PC-9 (cell line): ENCODE measurements around the gene NAPB. TPM values are rescaled to one million over a fixed set of nuclear protein-coding genes. Genes with fewer than 3 reads are reported as not detected.

ENCODE experiments used
- BruUV-seq: library from RNA; stranded (reverse); fragments of 400-500 nt; replicated peaks from 2 replicates; lab custom pipeline; 2021; lab: Mats Ljungman, UMichigan
- CTCF ChIA-PET: fragments of 300-600 bp; sonication (Branson Sonifier 250); formaldehyde crosslinking; loops from one replicate; lab custom pipeline; 2022; ENCODE audit warnings: antibody characterized with exemption; lab: Charles Lee
- POLR2A ChIA-PET: fragments of 300-600 bp; sonication (Branson Sonifier 250); formaldehyde crosslinking; loops from one replicate; lab custom pipeline; 2022; ENCODE audit warnings: antibody characterized with exemption; ENCODE audit not compliant: unreplicated experiment; lab: Charles Lee
- DNase-seq, 2 experiments: peaks; one replicate each; pipeline versions ENCODE4 v3.0.0 to v3.0.0-alpha.2; 2015 to 2022; ENCODE audit warnings: mixed read lengths in 1 of 2
- H2AFZ ChIP-seq: fragments of 200-600 bp; sonication (generic); 2 replicates; pipeline ENCODE4 v1.8.1; 2017; ENCODE audit warnings: antibody characterized with exemption
- H3F3A ChIP-seq: fragments of 200-600 bp; sonication (generic); 2 replicates; pipeline ENCODE4 v1.8.1; 2017; ENCODE audit warnings: antibody characterized with exemption, mild to moderate bottlenecking, low read depth; ENCODE audit not compliant: insufficient read depth
- H3K27ac ChIP-seq: fragments of 200-600 bp; sonication (generic); 2 replicates; pipeline ENCODE4 v1.6.1; 2016; ENCODE audit warnings: mixed run types
- H3K27me3 ChIP-seq: fragments of 200-600 bp; sonication (generic); 2 replicates; pipeline ENCODE4 v1.6.1; 2016; ENCODE audit warnings: low read depth, mixed run types; ENCODE audit not compliant: insufficient read depth
- H3K36me3 ChIP-seq: fragments of 200-600 bp; sonication (generic); 2 replicates; pipeline ENCODE4 v1.6.1; 2016; ENCODE audit warnings: low read depth, mixed run types
- H3K4me1 ChIP-seq: fragments of 200-600 bp; sonication (generic); replicated peaks from 2 replicates; pipeline ENCODE4 v1.6.1; 2016; ENCODE audit warnings: mixed run types; ENCODE audit not compliant: insufficient read depth
- H3K4me2 ChIP-seq: fragments of 200-600 bp; sonication (generic); 2 replicates; pipeline ENCODE4 v1.6.1; 2017; ENCODE audit warnings: mixed run types
- H3K4me3 ChIP-seq: fragments of 200-600 bp; sonication (generic); 2 replicates; pipeline ENCODE4 v1.6.1; 2016; ENCODE audit warnings: mixed run types
- H3K79me2 ChIP-seq: fragments of 200-600 bp; sonication (generic); 2 replicates; pipeline ENCODE4 v1.6.1; 2017; ENCODE audit warnings: low read depth, mixed run types
- H3K9me2 ChIP-seq: fragments of 200-600 bp; sonication (generic); 2 replicates; pipeline ENCODE4 v1.8.1; 2017; ENCODE audit warnings: mild to moderate bottlenecking; ENCODE audit not compliant: insufficient read depth
- H3K9me3 ChIP-seq: fragments of 200-600 bp; sonication (generic); 2 replicates; pipeline ENCODE4 v1.8.1; 2016; ENCODE audit warnings: low read depth; ENCODE audit not compliant: insufficient read depth
- H4K20me1 ChIP-seq: fragments of 200-600 bp; sonication (generic); 2 replicates; pipeline ENCODE4 v1.8.1; 2017; ENCODE audit not compliant: insufficient read depth
- EZH2 ChIP-seq: fragments of 200-600 bp; sonication (generic); IDR thresholded peaks from 2 replicates; pipeline ENCODE4 v1.8.0; 2017; ENCODE audit warnings: antibody characterized with exemption, low read depth
- intact Hi-C: fragments of 100-400 bp; cut with micrococcal nuclease; formaldehyde crosslinking; loops from one replicate; pipeline ENCODE4 v1.10.0; 2022; ENCODE audit not compliant: unreplicated experiment
- total RNA-seq: library from RNA; stranded (reverse); gene quantifications from 2 replicates; pipeline ENCODE4 v1.2.3, GENCODE V29; 2021
- TF ChIP-seq, protein P1 (sequence below): fragments of 200-600 bp; sonication (generic); conservative IDR thresholded peaks from 2 replicates; pipeline ENCODE4 v1.6.1; 2017; ENCODE audit warnings: mixed run types, antibody characterized with exemption, mild to moderate bottlenecking, moderate library complexity

Gene NAPB
- total RNA-seq, 1 experiment from 2014 or later, result 16.5 TPM

DNA sequence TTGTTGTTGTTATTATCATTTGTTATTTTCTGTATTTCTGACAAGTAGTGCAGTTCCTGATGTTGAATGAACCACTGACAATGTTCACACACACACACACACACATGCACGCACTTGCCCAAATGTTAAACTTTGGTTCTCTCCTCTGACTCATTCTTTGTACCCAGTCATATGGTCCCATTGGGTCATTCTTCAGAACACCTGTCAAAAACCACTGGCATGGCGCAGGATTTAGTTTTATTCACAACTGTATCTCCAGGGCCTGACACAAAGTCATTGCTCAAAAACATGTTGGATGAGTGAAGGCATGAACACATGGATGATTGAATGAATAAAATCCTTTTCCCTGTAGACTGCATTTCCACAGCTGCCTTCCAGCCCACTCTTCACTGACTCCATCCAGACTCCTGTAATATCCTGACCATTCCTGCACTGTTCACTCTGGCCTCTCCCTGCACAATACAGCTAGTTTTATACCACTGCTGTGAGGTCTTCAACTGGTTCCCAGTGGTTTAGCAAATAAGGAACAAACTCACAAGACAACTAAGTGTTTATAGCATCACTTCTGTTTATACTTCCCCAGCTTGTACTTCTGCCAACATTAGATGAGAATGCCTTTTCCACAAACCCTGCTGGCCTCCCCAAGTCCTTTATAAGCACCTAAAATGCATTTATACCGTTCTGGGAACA lies 38.3 kb upstream of the NAPB start:
- no peak overlapping the region for H3K4me3 ChIP-seq
- ChIA-PET POLR2A (no interaction called here), CTCF (interaction anchor here (0.7 kb wide), 1 partner anchor 429 kb away, joined by 3 read pairs; no protein-coding TSS in a partner anchor)
- H2AFZ ChIP-seq, result no peak overlapping the region
- no peaks in the 10 kb centered on the region for H3K9me3 ChIP-seq
- H4K20me1 ChIP-seq, result no peaks in the 10 kb centered on the region
- H3K79me2 ChIP-seq, result no peaks in the 10 kb centered on the region
- no peaks in the 10 kb centered on the region for H3K4me1 ChIP-seq
- DNase-seq, result no peak
- H3K4me2 ChIP-seq, result no peak overlapping the region
- no peaks in the 10 kb centered on the region for H3K36me3 ChIP-seq
- intact Hi-C loops, result no loop called here
- H3K9me2 ChIP-seq, result no peaks in the 10 kb centered on the region
- no peaks in the 10 kb centered on the region for H3F3A ChIP-seq
- no TSS peak for BruUV-seq
- TF ChIP-seq, protein P1, sequence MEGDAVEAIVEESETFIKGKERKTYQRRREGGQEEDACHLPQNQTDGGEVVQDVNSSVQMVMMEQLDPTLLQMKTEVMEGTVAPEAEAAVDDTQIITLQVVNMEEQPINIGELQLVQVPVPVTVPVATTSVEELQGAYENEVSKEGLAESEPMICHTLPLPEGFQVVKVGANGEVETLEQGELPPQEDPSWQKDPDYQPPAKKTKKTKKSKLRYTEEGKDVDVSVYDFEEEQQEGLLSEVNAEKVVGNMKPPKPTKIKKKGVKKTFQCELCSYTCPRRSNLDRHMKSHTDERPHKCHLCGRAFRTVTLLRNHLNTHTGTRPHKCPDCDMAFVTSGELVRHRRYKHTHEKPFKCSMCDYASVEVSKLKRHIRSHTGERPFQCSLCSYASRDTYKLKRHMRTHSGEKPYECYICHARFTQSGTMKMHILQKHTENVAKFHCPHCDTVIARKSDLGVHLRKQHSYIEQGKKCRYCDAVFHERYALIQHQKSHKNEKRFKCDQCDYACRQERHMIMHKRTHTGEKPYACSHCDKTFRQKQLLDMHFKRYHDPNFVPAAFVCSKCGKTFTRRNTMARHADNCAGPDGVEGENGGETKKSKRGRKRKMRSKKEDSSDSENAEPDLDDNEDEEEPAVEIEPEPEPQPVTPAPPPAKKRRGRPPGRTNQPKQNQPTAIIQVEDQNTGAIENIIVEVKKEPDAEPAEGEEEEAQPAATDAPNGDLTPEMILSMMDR, result no peak
- H3K27ac ChIP-seq, result no peak overlapping the region
- H3K27me3 ChIP-seq, result peaks cover 22% of the 10 kb centered on the region; the same call in 1 of the 2 replicates

DNA sequence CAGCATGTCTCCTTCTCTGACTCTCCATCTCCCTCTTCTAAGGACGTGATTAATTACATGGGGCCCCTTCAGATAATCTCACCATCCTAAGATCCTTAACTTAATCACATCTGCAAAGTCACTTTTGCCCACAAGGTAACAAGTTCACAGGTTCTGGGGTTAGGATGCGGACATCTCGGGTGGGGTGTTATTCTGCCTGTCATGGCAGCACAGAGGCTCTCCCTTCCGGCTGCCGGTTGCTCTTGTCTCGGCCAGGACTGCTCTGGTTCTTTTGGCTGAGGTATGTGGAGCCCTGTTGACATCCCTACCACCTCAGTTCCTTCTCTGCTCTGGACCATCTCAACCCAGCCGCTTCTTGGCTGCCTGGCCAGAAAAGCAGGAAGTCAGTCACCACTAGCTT lies 35.6 kb upstream of the NAPB start:
- no peak overlapping the region for H3K27ac ChIP-seq
- no peak overlapping the region for H3K4me3 ChIP-seq
- DNase-seq, result no peak
- H3K27me3 ChIP-seq, result peaks cover 22% of the 10 kb centered on the region; the same call in 1 of the 2 replicates
- H3K9me2 ChIP-seq, result no peaks in the 10 kb centered on the region
- H4K20me1 ChIP-seq, result no peaks in the 10 kb centered on the region
- intact Hi-C loops, result no loop called here
- no peak overlapping the region for H3K4me2 ChIP-seq
- ChIA-PET CTCF (no interaction called here), POLR2A (no interaction called here)
- no peaks in the 10 kb centered on the region for H3K4me1 ChIP-seq
- no TSS peak for BruUV-seq
- no peaks in the 10 kb centered on the region for H3K79me2 ChIP-seq
- TF ChIP-seq, protein P1, result no peak
- TF ChIP-seq EZH2, result no peak
- no peaks in the 10 kb centered on the region for H3K9me3 ChIP-seq
- no peaks in the 10 kb centered on the region for H3F3A ChIP-seq
- no peaks in the 10 kb centered on the region for H3K36me3 ChIP-seq
- no peak overlapping the region for H2AFZ ChIP-seq

DNA sequence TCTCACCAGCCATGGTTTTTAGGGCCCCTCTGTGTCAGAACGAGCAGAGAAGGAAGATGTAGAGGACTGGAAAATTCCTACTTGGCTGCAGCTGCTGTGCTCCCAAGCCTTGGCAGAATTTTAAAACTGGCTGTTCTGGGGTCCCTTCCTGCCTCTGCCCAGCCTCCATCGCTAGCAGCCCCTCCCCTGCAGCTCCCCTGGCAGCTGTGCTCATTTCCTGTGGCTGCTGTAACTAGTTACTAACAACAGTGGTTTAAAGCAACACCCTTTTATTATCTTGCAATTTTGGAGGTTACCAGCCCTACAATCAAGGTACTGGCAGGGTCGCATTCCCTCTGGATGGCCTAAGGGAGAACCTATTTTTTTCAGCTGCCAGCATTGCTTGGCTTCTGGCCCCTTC lies 35.1 kb upstream of the NAPB start:
- Histone ChIP-seq H3K4me1 (no peaks in the 10 kb centered on the region), H2AFZ (no peak overlapping the region), H4K20me1 (no peaks in the 10 kb centered on the region), H3K4me2 (no peak overlapping the region), H3F3A (no peaks in the 10 kb centered on the region), H3K27me3 (peaks cover 22% of the 10 kb centered on the region; the same call in 1 of the 2 replicates), H3K4me3 (no peak overlapping the region), H3K79me2 (no peaks in the 10 kb centered on the region), H3K27ac (no peak overlapping the region), H3K36me3 (no peaks in the 10 kb centered on the region), H3K9me2 (no peaks in the 10 kb centered on the region), H3K9me3 (no peaks in the 10 kb centered on the region)
- BruUV-seq, result no TSS peak
- TF ChIP-seq, protein P1, result no peak
- TF ChIP-seq EZH2, result no peak
- intact Hi-C loops, result no loop called here
- DNase-seq, result no peak
- POLR2A ChIA-PET, result interaction anchor here (0.6 kb wide), 1 partner anchor 66 kb away, joined by 3 read pairs; no protein-coding TSS in a partner anchor
- CTCF ChIA-PET, result no interaction called here
